Fibroblast of lung (primary cell): Measurements from ENCODE around the gene NR1D1. TPM values are rescaled to one million over a fixed set of nuclear protein-coding genes. Genes with fewer than 3 reads are reported as not detected.
"Not testable (repeated sequence)": the region's sequence is repeated elsewhere in the genome, so short reads cannot be mapped to it uniquely, and the experiment has no call there.

ENCODE experiments used
- DNase-seq, 2 donors: peaks; one replicate each; pipeline versions ENCODE4 v3.0.0 to v3.0.0-alpha.2; 2010; ENCODE audit warnings: low read depth in 2 of 2
- H2AFZ ChIP-seq: 2 replicates; pipeline ENCODE4 v1.5.1; 2012; ENCODE audit warnings: low read length, control low read depth, inconsistent platforms
- H3K27ac ChIP-seq: 2 replicates; pipeline ENCODE4 v1.5.1; 2011; ENCODE audit warnings: low read length, control low read depth; ENCODE audit not compliant: insufficient read depth
- H3K27me3 ChIP-seq: 2 replicates; pipeline ENCODE4 v1.5.1; 2011; ENCODE audit warnings: mild to moderate bottlenecking, low read length; ENCODE audit not compliant: control insufficient read depth, insufficient read depth
- H3K36me3 ChIP-seq: 2 replicates; pipeline ENCODE4 v1.5.1; 2011; ENCODE audit warnings: low read length; ENCODE audit not compliant: control insufficient read depth, insufficient read depth
- H3K4me1 ChIP-seq: 2 replicates; pipeline ENCODE4 v1.5.1; 2011; ENCODE audit warnings: low read length; ENCODE audit not compliant: control insufficient read depth, insufficient read depth; ENCODE audit errors: extremely low read depth
- H3K4me2 ChIP-seq: 2 replicates; pipeline ENCODE4 v1.5.1; 2011; ENCODE audit warnings: low read length, control low read depth; ENCODE audit not compliant: insufficient read depth; ENCODE audit errors: extremely low read depth
- H3K4me3 ChIP-seq, 4 experiments: fragments of 200-600 bp in 1 of 4; sonication (generic) in 1 of 4; replicated peaks in 1 of 4; 2 replicates each; pipeline ENCODE4 v1.5.1; 2011 to 2016; ENCODE audit warnings: low read length in 4 of 4, low read depth in 3 of 4, mild to moderate bottlenecking in 3 of 4, control low read depth in 2 of 4, inconsistent platforms in 1 of 4, mixed read lengths in 1 of 4; ENCODE audit not compliant: insufficient read depth in 1 of 4; ENCODE audit errors: control extremely low read depth in 1 of 4
- H3K79me2 ChIP-seq: 2 replicates; pipeline ENCODE4 v1.5.1; 2012; ENCODE audit warnings: mild to moderate bottlenecking, low read length, inconsistent platforms; ENCODE audit not compliant: control insufficient read depth, insufficient read depth
- H3K9ac ChIP-seq: 2 replicates; pipeline ENCODE4 v1.5.1; 2011; ENCODE audit warnings: mild to moderate bottlenecking, low read length, control low read depth; ENCODE audit not compliant: insufficient read depth
- H3K9me3 ChIP-seq: 2 replicates; pipeline ENCODE4 v1.5.1; 2012; ENCODE audit warnings: low read depth, low read length; ENCODE audit not compliant: control insufficient read depth, insufficient read depth
- H4K20me1 ChIP-seq: 2 replicates; pipeline ENCODE4 v1.5.1; 2011; ENCODE audit warnings: low read length; ENCODE audit not compliant: control insufficient read depth, insufficient read depth; ENCODE audit errors: extremely low read depth
- EZH2 ChIP-seq: IDR thresholded peaks from 2 replicates; pipeline ENCODE4 v1.5.1; 2012; ENCODE audit warnings: low read length, control low read depth, mild to moderate bottlenecking; ENCODE audit errors: missing control alignments
- polyA minus RNA-seq: library from RNA; depleted of rRNA, polyadenylated mRNA; stranded (reverse); fragments of >200 nt; gene quantifications from 2 replicates; pipeline ENCODE4 v1.2.3, GENCODE V29; 2011; ENCODE audit warnings: low replicate concordance
- polyA plus RNA-seq, 2 donors: library from polyadenylated mRNA; depleted of rRNA in 1 of 2; stranded (reverse) in 1 of 2; unstranded in 1 of 2; fragments of >200 nt; gene quantifications; 2 replicates each; pipeline ENCODE4 v1.2.1, GENCODE V29; 2011 to 2012; ENCODE audit warnings: missing spikeins in 1 of 2
- total RNA-seq: library from RNA; depleted of rRNA; stranded (reverse); fragments of >200 nt; gene quantifications from 2 replicates; pipeline ENCODE4 v1.2.1, GENCODE V29; 2014
- TF ChIP-seq, protein P1 (sequence below), 2 donors: IDR thresholded peaks in 1 of 2; conservative IDR thresholded peaks in 1 of 2; 1 replicate in 1 of 2; 2 replicates in 1 of 2; pipeline ENCODE4 v1.5.1; 2011 to 2012; ENCODE audit warnings: low read length in 2 of 2, control low read depth in 1 of 2, inconsistent platforms in 1 of 2, low read depth in 1 of 2, mild to moderate bottlenecking in 1 of 2

The NR1D1 gene
- total RNA-seq: 1.8 and 5.3 TPM in 2 replicates
- polyA plus RNA-seq: 3.3 and 4.0 TPM in 2 replicates
- polyA plus RNA-seq (2012): 9.4 and 10.7 TPM in 2 replicates
- polyA minus RNA-seq: 21.2 and 35.6 TPM in 2 replicates

DNA sequence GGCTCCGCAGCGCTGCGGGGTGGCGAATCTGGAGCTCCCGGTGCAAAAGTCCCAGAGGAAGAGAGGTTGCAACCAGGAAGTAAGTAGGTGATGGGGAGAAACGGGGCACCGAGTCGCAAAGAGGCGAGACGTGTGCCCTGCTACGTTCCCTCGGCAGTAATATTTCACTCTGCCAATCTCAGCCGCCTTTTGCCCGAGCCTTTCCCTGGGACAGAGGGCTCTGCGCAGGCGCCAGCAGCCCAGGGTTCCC is at the start of gene NR1D1:
Gene NR1D1, minus strand, starts transcription at position 171 of the 250 bp plus-strand sequence. CDS start 495 bp downstream, outside the sequence.
- H3K9me3 ChIP-seq: no peaks in the 10 kb centered on the region
- peak within 1 kb of the TSS; percentile 92 for H3K9ac ChIP-seq
- peak within 1 kb of the TSS; percentile 54 for H2AFZ ChIP-seq
- no peak for DNase-seq
- H3K36me3 ChIP-seq: peaks cover 14% of the 10 kb centered on the region
- TF ChIP-seq EZH2: no peak
- TF ChIP-seq, protein P1, sequence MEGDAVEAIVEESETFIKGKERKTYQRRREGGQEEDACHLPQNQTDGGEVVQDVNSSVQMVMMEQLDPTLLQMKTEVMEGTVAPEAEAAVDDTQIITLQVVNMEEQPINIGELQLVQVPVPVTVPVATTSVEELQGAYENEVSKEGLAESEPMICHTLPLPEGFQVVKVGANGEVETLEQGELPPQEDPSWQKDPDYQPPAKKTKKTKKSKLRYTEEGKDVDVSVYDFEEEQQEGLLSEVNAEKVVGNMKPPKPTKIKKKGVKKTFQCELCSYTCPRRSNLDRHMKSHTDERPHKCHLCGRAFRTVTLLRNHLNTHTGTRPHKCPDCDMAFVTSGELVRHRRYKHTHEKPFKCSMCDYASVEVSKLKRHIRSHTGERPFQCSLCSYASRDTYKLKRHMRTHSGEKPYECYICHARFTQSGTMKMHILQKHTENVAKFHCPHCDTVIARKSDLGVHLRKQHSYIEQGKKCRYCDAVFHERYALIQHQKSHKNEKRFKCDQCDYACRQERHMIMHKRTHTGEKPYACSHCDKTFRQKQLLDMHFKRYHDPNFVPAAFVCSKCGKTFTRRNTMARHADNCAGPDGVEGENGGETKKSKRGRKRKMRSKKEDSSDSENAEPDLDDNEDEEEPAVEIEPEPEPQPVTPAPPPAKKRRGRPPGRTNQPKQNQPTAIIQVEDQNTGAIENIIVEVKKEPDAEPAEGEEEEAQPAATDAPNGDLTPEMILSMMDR (conservative IDR thresholded peaks at IDR 0.05 in 1 of 2, IDR thresholded peaks at IDR 0.05 in 1 of 2; ENCODE audit: low read depth in 1 of 2, low read length in 2 of 2): no peak
- peak within 1 kb of the TSS; percentile 84 to 100 (median 90) for H3K4me3 ChIP-seq
- H3K4me1 ChIP-seq: peaks cover 20% of the 10 kb centered on the region
- peak within 1 kb of the TSS; percentile 96 for H3K4me2 ChIP-seq
- H3K27ac ChIP-seq: peak within 1 kb of the TSS; percentile 91
- no peaks in the 10 kb centered on the region for H4K20me1 ChIP-seq
- no peaks in the 10 kb centered on the region for H3K27me3 ChIP-seq
- H3K79me2 ChIP-seq: peaks cover 33% of the 10 kb centered on the region

DNA sequence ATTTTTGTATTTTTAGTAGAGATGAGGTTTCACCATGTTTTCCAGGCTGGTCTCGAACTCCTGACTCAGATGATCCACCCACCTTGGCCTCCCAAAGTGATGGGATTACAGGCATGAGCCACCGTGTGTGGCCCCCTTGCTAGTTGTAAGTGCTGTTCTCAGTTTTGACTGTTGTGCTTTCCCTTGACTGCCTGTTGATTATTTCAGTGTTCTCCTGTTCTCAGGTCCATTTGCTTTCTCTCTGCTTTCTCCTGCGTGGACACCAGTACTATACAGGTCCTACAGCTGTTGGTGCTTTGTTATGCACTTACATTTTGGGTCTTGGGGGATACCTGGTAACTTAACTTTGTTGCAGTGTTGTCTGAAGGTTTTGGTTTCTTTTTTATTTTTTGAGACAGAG is 48.1 kb upstream of the NR1D1 start:
- Histone ChIP-seq H3K36me3 (peaks cover 4% of the 10 kb centered on the region), H2AFZ (no peak overlapping the region), H3K27me3 (no peaks in the 10 kb centered on the region), H4K20me1 (peaks cover 1% of the 10 kb centered on the region), H3K4me2 (no peak overlapping the region), H3K79me2 (peaks cover 27% of the 10 kb centered on the region), H3K9me3 (no peaks in the 10 kb centered on the region), H3K27ac (no peak overlapping the region), H3K4me1 (no peaks in the 10 kb centered on the region), H3K9ac (no peak overlapping the region), H3K4me3 (no peak overlapping the region)
- DNase-seq: no peak
- TF ChIP-seq, protein P1 (conservative IDR thresholded peaks at IDR 0.05 in 1 of 2, IDR thresholded peaks at IDR 0.05 in 1 of 2; ENCODE audit: low read depth in 1 of 2, low read length in 2 of 2): no peak
- TF ChIP-seq EZH2: no peak

DNA sequence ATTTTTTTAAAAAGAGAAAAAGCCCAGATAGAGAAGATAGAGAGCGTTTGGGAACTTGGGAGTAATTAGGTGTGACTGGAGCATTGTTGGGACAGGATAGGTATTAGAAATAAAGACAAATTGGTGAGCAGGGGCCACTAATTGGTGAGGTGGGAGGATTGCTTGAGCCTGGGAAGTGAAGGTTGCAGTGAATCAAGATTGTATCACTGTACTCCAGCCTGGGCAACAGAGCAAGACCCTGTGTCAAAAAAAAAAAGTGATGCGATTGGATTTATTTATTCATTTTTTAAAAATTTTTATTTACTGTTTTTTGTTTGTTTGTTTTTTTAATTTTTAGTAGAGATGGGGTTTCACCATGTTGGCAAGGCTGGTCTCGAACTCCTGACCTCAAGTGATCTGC is 45.1 kb upstream of the NR1D1 start:
- H3K36me3 ChIP-seq: peaks cover 4% of the 10 kb centered on the region
- TF ChIP-seq, protein P1 (conservative IDR thresholded peaks at IDR 0.05 in 1 of 2, IDR thresholded peaks at IDR 0.05 in 1 of 2; ENCODE audit: low read depth in 1 of 2, low read length in 2 of 2): no peak
- no peak for TF ChIP-seq EZH2
- no peaks in the 10 kb centered on the region for H3K4me1 ChIP-seq
- no peak overlapping the region for H3K4me3 ChIP-seq
- H3K9ac ChIP-seq: no peak overlapping the region
- no peak overlapping the region for H3K4me2 ChIP-seq
- peaks cover 37% of the 10 kb centered on the region for H3K79me2 ChIP-seq
- H3K27me3 ChIP-seq: no peaks in the 10 kb centered on the region
- no peaks in the 10 kb centered on the region for H3K9me3 ChIP-seq
- no peak for DNase-seq
- no peak overlapping the region for H3K27ac ChIP-seq
- peaks cover 1% of the 10 kb centered on the region for H4K20me1 ChIP-seq
- no peak overlapping the region for H2AFZ ChIP-seq

DNA sequence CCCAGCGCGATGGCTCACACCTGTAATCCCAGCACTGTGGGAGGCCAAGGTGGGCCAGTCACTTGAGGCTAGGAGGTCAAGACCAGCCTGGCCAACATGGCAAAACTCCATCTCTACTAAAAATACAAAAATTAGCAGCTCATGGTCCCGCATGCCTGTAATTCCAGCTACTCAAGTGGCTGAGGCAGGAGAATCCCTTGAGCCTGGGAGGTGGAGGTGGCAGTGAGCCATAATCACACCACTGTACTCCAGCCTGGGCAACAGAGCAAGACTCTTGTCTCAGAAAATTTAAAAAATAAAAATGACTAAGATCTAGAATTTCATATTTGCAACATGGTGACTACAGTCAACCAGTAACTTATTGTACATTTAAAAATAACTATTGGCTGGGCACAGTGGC is 42.8 kb upstream of the NR1D1 start:
- peaks cover 27% of the 10 kb centered on the region for H3K79me2 ChIP-seq
- not testable (repeated sequence) for H3K4me2 ChIP-seq, H3K4me3 ChIP-seq, H4K20me1 ChIP-seq, H3K36me3 ChIP-seq, H3K9ac ChIP-seq, DNase-seq, H3K9me3 ChIP-seq, H3K27ac ChIP-seq, H2AFZ ChIP-seq, H3K27me3 ChIP-seq, H3K4me1 ChIP-seq
